Prostate gland (tissue), 2 donors: ENCODE measurements around the gene VWA8.

Experiments used
- CTCF ChIP-seq, 4 experiments: fragments of 200-600 bp in 2 of 4; fragments of 450-650 bp in 2 of 4; sonication (generic) in 2 of 4; IDR thresholded peaks; 1 replicate in 3 of 4; 2 replicates in 1 of 4; pipeline ENCODE4 v1.5.1; 2016 to 2019; ENCODE audit warnings: antibody characterized with exemption in 4 of 4, mild to moderate bottlenecking in 2 of 4, moderate library complexity in 2 of 4
- POLR2A ChIP-seq: fragments of 450-650 bp; IDR thresholded peaks from one replicate; pipeline ENCODE4 v1.6.1; 2016; ENCODE audit warnings: antibody characterized with exemption, mild to moderate bottlenecking
- POLR2AphosphoS5 ChIP-seq: sonication (generic); formaldehyde crosslinking; IDR thresholded peaks from one replicate; pipeline ENCODE4 v1.6.1; 2017; ENCODE audit warnings: antibody characterized with exemption

- no peak for TF ChIP-seq POLR2A
- no peak for TF ChIP-seq CTCF (IDR thresholded peaks at IDR 0.05)
- TF ChIP-seq POLR2AphosphoS5, result no peak
Observed at GRCh38 chr13:41961466-41961760, 504 bp upstream of the VWA8 start.
